HEK293 (cell line): ENCODE data around the gene TET2.
A peak's percentile ranks its signal among the peaks of the same experiment; 100 is the strongest.

Experiments
- KLF10 ChIP-seq: fragments of 450-650 bp; IDR thresholded peaks from 2 replicates; pipeline ENCODE4 v1.5.1; 2018; ENCODE audit warnings: missing biosample characterization, mild to moderate bottlenecking, missing genetic modification characterization
- KLF7 ChIP-seq: fragments of 450-650 bp; formaldehyde crosslinking; IDR thresholded peaks from 2 replicates; pipeline ENCODE4 v1.5.1; 2016; ENCODE audit warnings: missing biosample characterization, missing genetic modification characterization, borderline replicate concordance
- OSR2 ChIP-seq: fragments of 450-650 bp; formaldehyde crosslinking; IDR thresholded peaks from 2 replicates; pipeline ENCODE4 v1.5.1; 2016; ENCODE audit warnings: missing biosample characterization, missing genetic modification characterization
- PRDM1 ChIP-seq: fragments of 450-650 bp; formaldehyde crosslinking; IDR thresholded peaks from 2 replicates; pipeline ENCODE4; 2016; ENCODE audit warnings: missing biosample characterization, missing genetic modification characterization
- SP3 ChIP-seq: fragments of 450-650 bp; formaldehyde crosslinking; IDR thresholded peaks from 2 replicates; pipeline ENCODE4 v1.5.1; 2016; ENCODE audit warnings: missing biosample characterization, missing genetic modification characterization
- ZBTB21 ChIP-seq: fragments of 450-650 bp; formaldehyde crosslinking; IDR thresholded peaks from 2 replicates; pipeline ENCODE4 v1.5.1; 2017; ENCODE audit warnings: missing biosample characterization, missing genetic modification characterization
- ZEB2 ChIP-seq: fragments of 450-650 bp; formaldehyde crosslinking; IDR thresholded peaks from 2 replicates; pipeline ENCODE4 v1.5.1; 2016; ENCODE audit warnings: missing biosample characterization, missing genetic modification characterization
- ZNF114 ChIP-seq: fragments of 450-650 bp; formaldehyde crosslinking; IDR thresholded peaks from 2 replicates; pipeline ENCODE4 v1.5.0; 2017; ENCODE audit warnings: missing biosample characterization, missing genetic modification characterization
- ZNF121 ChIP-seq: fragments of 450-650 bp; formaldehyde crosslinking; IDR thresholded peaks from 2 replicates; pipeline ENCODE4 v1.5.1; 2016; ENCODE audit warnings: missing biosample characterization, missing genetic modification characterization
- ZNF140 ChIP-seq: fragments of 450-650 bp; formaldehyde crosslinking; IDR thresholded peaks from 2 replicates; pipeline ENCODE4 v1.5.1; 2016; ENCODE audit warnings: missing biosample characterization, missing genetic modification characterization
- ZNF157 ChIP-seq: fragments of 450-650 bp; formaldehyde crosslinking; IDR thresholded peaks from 2 replicates; pipeline ENCODE4 v1.5.1; 2016; ENCODE audit warnings: missing biosample characterization, missing genetic modification characterization
- ZNF169 ChIP-seq: fragments of 450-650 bp; formaldehyde crosslinking; IDR thresholded peaks from 2 replicates; pipeline ENCODE4 v1.5.1; 2016; ENCODE audit warnings: missing biosample characterization, missing genetic modification characterization
- ZNF19 ChIP-seq: fragments of 450-650 bp; formaldehyde crosslinking; IDR thresholded peaks from 2 replicates; pipeline ENCODE4; 2016; ENCODE audit warnings: missing biosample characterization, missing genetic modification characterization, low read depth
- ZNF214 ChIP-seq: fragments of 450-650 bp; formaldehyde crosslinking; IDR thresholded peaks from 2 replicates; pipeline ENCODE4 v1.5.1; 2017; ENCODE audit warnings: missing biosample characterization, mild to moderate bottlenecking, missing genetic modification characterization, borderline replicate concordance
- ZNF26 ChIP-seq: fragments of 450-650 bp; formaldehyde crosslinking; IDR thresholded peaks from 2 replicates; pipeline ENCODE4 v1.5.1; 2016; ENCODE audit warnings: missing biosample characterization, missing genetic modification characterization
- ZNF266 ChIP-seq: fragments of 450-650 bp; formaldehyde crosslinking; IDR thresholded peaks from 2 replicates; pipeline ENCODE4 v1.5.1; 2016; ENCODE audit warnings: missing biosample characterization, missing genetic modification characterization, low read depth
- ZNF280D ChIP-seq: fragments of 450-650 bp; formaldehyde crosslinking; IDR thresholded peaks from 2 replicates; pipeline ENCODE4 v1.5.1; 2016; ENCODE audit warnings: missing biosample characterization, missing genetic modification characterization
- ZNF311 ChIP-seq: fragments of 450-650 bp; formaldehyde crosslinking; IDR thresholded peaks from 2 replicates; pipeline ENCODE4 v1.5.1; 2017; ENCODE audit warnings: missing biosample characterization, missing genetic modification characterization, borderline replicate concordance
- ZNF423 ChIP-seq: fragments of 450-650 bp; formaldehyde crosslinking; IDR thresholded peaks from 2 replicates; pipeline ENCODE4 v1.5.1; 2016; ENCODE audit warnings: missing biosample characterization, missing genetic modification characterization
- ZNF426 ChIP-seq: fragments of 450-650 bp; formaldehyde crosslinking; IDR thresholded peaks from 2 replicates; pipeline ENCODE4 v1.5.1; 2017; ENCODE audit warnings: missing biosample characterization, missing genetic modification characterization, mild to moderate bottlenecking, inconsistent platforms, moderate library complexity
- ZNF488 ChIP-seq: fragments of 450-650 bp; formaldehyde crosslinking; IDR thresholded peaks from 2 replicates; pipeline ENCODE4 v1.5.1; 2016; ENCODE audit warnings: missing biosample characterization, missing genetic modification characterization
- ZNF513 ChIP-seq: fragments of 450-650 bp; IDR thresholded peaks from 2 replicates; pipeline ENCODE4 v1.5.1; 2018; ENCODE audit warnings: missing biosample characterization, missing genetic modification characterization
- ZNF530 ChIP-seq: fragments of 450-650 bp; formaldehyde crosslinking; IDR thresholded peaks from 2 replicates; pipeline ENCODE4 v1.5.1; 2016; ENCODE audit warnings: low read depth, missing biosample characterization, missing genetic modification characterization
- ZNF548 ChIP-seq: fragments of 450-650 bp; formaldehyde crosslinking; IDR thresholded peaks from 2 replicates; pipeline ENCODE4 v1.5.1; 2016; ENCODE audit warnings: missing biosample characterization, missing genetic modification characterization
- ZNF600 ChIP-seq: fragments of 450-650 bp; formaldehyde crosslinking; IDR thresholded peaks from 2 replicates; pipeline ENCODE4 v1.5.1; 2016; ENCODE audit warnings: missing biosample characterization, missing genetic modification characterization
- ZNF610 ChIP-seq: fragments of 450-650 bp; formaldehyde crosslinking; IDR thresholded peaks from 2 replicates; pipeline ENCODE4 v1.5.1; 2016; ENCODE audit warnings: missing biosample characterization, missing genetic modification characterization, borderline replicate concordance
- ZNF785 ChIP-seq: fragments of 450-650 bp; formaldehyde crosslinking; IDR thresholded peaks from 2 replicates; pipeline ENCODE4 v1.5.1; 2016; ENCODE audit warnings: missing biosample characterization, missing genetic modification characterization
- ZSCAN16 ChIP-seq: fragments of 450-650 bp; formaldehyde crosslinking; IDR thresholded peaks from 2 replicates; pipeline ENCODE4 v1.5.1; 2016; ENCODE audit warnings: missing biosample characterization, missing genetic modification characterization
- TF ChIP-seq, protein P1 (sequence below): fragments of 450-650 bp; formaldehyde crosslinking; IDR thresholded peaks from 2 replicates; pipeline ENCODE4 v1.5.1; 2016; ENCODE audit warnings: missing biosample characterization, missing genetic modification characterization
- TF ChIP-seq, protein P2 (sequence below): fragments of 450-650 bp; formaldehyde crosslinking; IDR thresholded peaks from 2 replicates; pipeline ENCODE4 v1.5.1; 2017; ENCODE audit warnings: missing biosample characterization, missing genetic modification characterization
- TF ChIP-seq, protein P3 (sequence below): fragments of 450-650 bp; formaldehyde crosslinking; IDR thresholded peaks from 2 replicates; pipeline ENCODE4 v1.5.1; 2016; ENCODE audit warnings: missing biosample characterization, missing genetic modification characterization

The TET2 gene

DNA sequence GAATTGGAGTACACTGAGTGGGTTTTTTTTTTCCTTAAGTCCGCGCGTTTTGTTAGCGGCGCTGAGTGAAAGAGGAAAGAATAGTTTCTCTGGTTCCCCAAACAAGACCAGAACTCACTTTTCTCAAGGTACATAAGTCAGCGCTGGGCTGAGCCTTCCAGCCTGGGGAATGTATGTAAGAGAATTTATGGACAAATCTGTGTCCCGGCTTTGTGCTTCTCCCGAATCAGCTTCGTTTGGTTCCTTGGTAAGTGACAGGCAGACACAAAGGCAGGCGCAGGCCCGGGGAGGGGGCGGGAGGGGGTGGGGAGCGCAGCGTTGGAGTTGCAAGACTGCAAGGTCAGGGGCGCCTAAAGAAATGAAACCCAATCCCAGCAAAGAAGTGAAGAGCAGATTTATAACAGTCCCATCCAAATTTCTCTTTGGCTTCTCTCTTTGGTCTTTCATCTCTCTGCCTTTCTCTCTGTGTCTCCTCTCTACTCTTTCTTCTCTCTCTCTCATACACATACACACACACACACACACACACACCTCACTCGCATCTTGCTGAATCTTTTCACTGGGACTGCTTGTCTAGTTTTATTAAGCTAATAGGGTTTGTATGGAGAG, 981 bp downstream of the TET2 start (continued):
- TF ChIP-seq ZEB2 (tag by site-specific recombination) (no peak), KLF7 (tag by site-specific recombination) (no peak), ZNF157 (tag by site-specific recombination) (no peak), SP3 (tag by site-specific recombination) (no peak), ZNF140 (tag by site-specific recombination) (no peak), ZNF26 (no peak), ZSCAN16 (tag by site-specific recombination) (no peak), ZNF266 (tag by site-specific recombination) (no peak), ZNF214 (no peak), OSR2 (tag by site-specific recombination) (no peak), ZNF488 (no peak), ZNF426 (tag by site-specific recombination) (no peak), ZNF114 (no peak), PRDM1 (tag by site-specific recombination) (peak; percentile 93), ZNF513 (tag by site-specific recombination) (no peak), ZNF600 (tag by site-specific recombination) (no peak), ZNF280D (tag by site-specific recombination) (no peak), ZNF548 (tag by site-specific recombination) (no peak), ZBTB21 (tag by site-specific recombination) (no peak), ZNF785 (tag by site-specific recombination) (no peak), ZNF610 (tag by site-specific recombination) (no peak), ZNF19 (tag by site-specific recombination) (no peak), KLF10 (no peak), ZNF121 (no peak), ZNF311 (tag by site-specific recombination) (no peak), ZNF530 (tag by site-specific recombination) (no peak), ZNF169 (no peak), ZNF423 (tag by site-specific recombination) (no peak)
- TF ChIP-seq, protein P1, sequence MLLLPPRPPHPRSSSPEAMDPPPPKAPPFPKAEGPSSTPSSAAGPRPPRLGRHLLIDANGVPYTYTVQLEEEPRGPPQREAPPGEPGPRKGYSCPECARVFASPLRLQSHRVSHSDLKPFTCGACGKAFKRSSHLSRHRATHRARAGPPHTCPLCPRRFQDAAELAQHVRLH, result no peak
- TF ChIP-seq, protein P2, sequence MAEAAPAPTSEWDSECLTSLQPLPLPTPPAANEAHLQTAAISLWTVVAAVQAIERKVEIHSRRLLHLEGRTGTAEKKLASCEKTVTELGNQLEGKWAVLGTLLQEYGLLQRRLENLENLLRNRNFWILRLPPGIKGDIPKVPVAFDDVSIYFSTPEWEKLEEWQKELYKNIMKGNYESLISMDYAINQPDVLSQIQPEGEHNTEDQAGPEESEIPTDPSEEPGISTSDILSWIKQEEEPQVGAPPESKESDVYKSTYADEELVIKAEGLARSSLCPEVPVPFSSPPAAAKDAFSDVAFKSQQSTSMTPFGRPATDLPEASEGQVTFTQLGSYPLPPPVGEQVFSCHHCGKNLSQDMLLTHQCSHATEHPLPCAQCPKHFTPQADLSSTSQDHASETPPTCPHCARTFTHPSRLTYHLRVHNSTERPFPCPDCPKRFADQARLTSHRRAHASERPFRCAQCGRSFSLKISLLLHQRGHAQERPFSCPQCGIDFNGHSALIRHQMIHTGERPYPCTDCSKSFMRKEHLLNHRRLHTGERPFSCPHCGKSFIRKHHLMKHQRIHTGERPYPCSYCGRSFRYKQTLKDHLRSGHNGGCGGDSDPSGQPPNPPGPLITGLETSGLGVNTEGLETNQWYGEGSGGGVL (tag by site-specific recombination), result 0 out of 2 replicates have a peak, but pooled peaks have one; percentile 18
- TF ChIP-seq, protein P3, sequence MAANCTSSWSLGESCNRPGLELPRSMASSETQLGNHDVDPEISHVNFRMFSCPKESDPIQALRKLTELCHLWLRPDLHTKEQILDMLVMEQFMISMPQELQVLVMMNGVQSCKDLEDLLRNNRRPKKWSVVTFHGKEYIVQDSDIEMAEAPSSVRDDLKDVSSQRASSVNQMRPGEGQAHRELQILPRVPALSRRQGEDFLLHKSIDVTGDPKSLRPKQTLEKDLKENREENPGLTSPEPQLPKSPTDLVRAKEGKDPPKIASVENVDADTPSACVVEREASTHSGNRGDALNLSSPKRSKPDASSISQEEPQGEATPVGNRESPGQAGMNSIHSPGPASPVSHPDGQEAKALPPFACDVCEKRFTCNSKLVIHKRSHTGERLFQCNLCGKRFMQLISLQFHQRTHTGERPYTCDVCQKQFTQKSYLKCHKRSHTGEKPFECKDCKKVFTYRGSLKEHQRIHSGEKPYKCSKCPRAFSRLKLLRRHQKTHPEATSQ (tag by site-specific recombination), result no peak
